ENCODE measurements around the gene METTL21C. TPM values are rescaled to one million over a fixed set of nuclear protein-coding genes. Genes with fewer than 3 reads are reported as not detected.

METTL21C gene
- polyA plus RNA-seq, 3 donors, result not detected

- Histone ChIP-seq H3K4me1 (ENCODE audit: control insufficient read depth in 1 of 2, insufficient read depth in 2 of 2, low read length in 2 of 2) (no peaks in the 10 kb centered on the region), H3K36me3 (replicated peaks in 1 of 2; ENCODE audit: control insufficient read depth in 1 of 2, insufficient read depth in 2 of 2, low read length in 2 of 2) (no peaks in the 10 kb centered on the region), H3K9me3 (replicated peaks in 1 of 2; ENCODE audit: control insufficient read depth in 1 of 2, insufficient read depth in 1 of 2, low read length in 2 of 2) (no peaks in the 10 kb centered on the region), H2AFZ (ENCODE audit: insufficient read depth, low read depth, low read length, poor library complexity, severe bottlenecking) (no peak overlapping the region), H3K9ac (ENCODE audit: insufficient read depth, low read length, poor library complexity, severe bottlenecking) (no peak overlapping the region), H3K4me2 (replicated peaks; ENCODE audit: extremely low read depth, low read length, poor library complexity, severe bottlenecking) (no peak overlapping the region), H4K20me1 (ENCODE audit: insufficient read depth, low read length) (no peaks in the 10 kb centered on the region), H3K27ac (ENCODE audit: low read depth in 1 of 2, low read length in 2 of 2) (no peak overlapping the region), H3K27me3 (ENCODE audit: control insufficient read depth in 2 of 2, insufficient read depth in 2 of 2, low read length in 2 of 2) (no peaks in the 10 kb centered on the region), H3K79me2 (ENCODE audit: insufficient read depth, low read length) (no peaks in the 10 kb centered on the region), H3K4me3 (replicated peaks in 1 of 3; ENCODE audit: low read depth in 2 of 3, low read length in 3 of 3) (no peak overlapping the region)
- Mint-ChIP-seq H3K4me1 (no peaks in the 10 kb centered on the region), H3K27me3 (ENCODE audit: low read depth in 3 of 3) (peaks cover 1 to 9% (median 7%) of the 10 kb centered on the region in 3 donors), H3K36me3 (no peaks in the 10 kb centered on the region), H3K4me3 (no peak overlapping the region), H3K27ac (no peak overlapping the region), H3K9me3 (peaks cover 0 to 5% (median 0%) of the 10 kb centered on the region in 7 donors)
- TF ChIP-seq, protein P1, sequence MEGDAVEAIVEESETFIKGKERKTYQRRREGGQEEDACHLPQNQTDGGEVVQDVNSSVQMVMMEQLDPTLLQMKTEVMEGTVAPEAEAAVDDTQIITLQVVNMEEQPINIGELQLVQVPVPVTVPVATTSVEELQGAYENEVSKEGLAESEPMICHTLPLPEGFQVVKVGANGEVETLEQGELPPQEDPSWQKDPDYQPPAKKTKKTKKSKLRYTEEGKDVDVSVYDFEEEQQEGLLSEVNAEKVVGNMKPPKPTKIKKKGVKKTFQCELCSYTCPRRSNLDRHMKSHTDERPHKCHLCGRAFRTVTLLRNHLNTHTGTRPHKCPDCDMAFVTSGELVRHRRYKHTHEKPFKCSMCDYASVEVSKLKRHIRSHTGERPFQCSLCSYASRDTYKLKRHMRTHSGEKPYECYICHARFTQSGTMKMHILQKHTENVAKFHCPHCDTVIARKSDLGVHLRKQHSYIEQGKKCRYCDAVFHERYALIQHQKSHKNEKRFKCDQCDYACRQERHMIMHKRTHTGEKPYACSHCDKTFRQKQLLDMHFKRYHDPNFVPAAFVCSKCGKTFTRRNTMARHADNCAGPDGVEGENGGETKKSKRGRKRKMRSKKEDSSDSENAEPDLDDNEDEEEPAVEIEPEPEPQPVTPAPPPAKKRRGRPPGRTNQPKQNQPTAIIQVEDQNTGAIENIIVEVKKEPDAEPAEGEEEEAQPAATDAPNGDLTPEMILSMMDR (IDR thresholded peaks at IDR 0.05), result no peak
- no peak for DNase-seq
- intact Hi-C loops (cut with micrococcal nuclease), result no loop called here
Observed at GRCh38 chr13:102709536-102709935, 14.7 kb upstream of the METTL21C start.

DNA sequence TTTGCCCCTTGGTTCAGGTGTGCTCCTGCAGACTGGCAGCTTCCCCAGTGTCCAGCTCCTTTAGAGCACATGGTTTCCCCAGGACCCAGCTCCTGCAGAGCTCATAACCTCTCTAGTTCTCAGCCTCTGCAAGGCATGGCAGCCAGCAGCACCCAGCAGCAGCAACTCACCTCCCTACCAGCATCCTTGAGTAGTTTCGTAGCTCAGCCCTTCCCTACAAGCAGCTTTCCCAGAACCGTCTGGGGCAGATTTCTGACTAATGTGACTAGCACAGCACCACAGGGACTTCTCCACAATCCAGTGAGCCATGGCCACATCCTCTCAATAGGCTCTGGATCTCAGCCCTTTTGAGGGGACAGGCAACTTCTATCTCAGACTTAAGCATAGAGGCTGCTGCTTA lies 14.1 kb upstream of the METTL21C start:
- Mint-ChIP-seq H3K36me3 (no peaks in the 10 kb centered on the region), H3K4me1 (no peaks in the 10 kb centered on the region), H3K27me3 (ENCODE audit: low read depth in 3 of 3) (peaks cover 0 to 10% (median 4%) of the 10 kb centered on the region in 3 donors), H3K9me3 (peaks cover 0 to 3% (median 0%) of the 10 kb centered on the region in 7 donors), H3K27ac (no peak overlapping the region), H3K4me3 (no peak overlapping the region)
- no peaks in the 10 kb centered on the region for H3K4me1 ChIP-seq (ENCODE audit: control insufficient read depth in 1 of 2, insufficient read depth in 2 of 2, low read length in 2 of 2)
- H2AFZ ChIP-seq (ENCODE audit: insufficient read depth, low read depth, low read length, poor library complexity, severe bottlenecking), result no peak overlapping the region
- WGBS (ENCODE audit: insufficient coverage), result 100% methylated on average over 2 of the region's 2 CpGs
- H3K4me3 ChIP-seq (replicated peaks in 1 of 3; ENCODE audit: low read depth in 2 of 3, low read length in 3 of 3), result no peak overlapping the region
- intact Hi-C loops (cut with micrococcal nuclease), result no loop called here
- H3K4me2 ChIP-seq (replicated peaks; ENCODE audit: extremely low read depth, low read length, poor library complexity, severe bottlenecking), result no peak overlapping the region
- no peak for DNase-seq
- no peak overlapping the region for H3K9ac ChIP-seq (ENCODE audit: insufficient read depth, low read length, poor library complexity, severe bottlenecking)
- no peaks in the 10 kb centered on the region for H4K20me1 ChIP-seq (ENCODE audit: insufficient read depth, low read length)
- H3K27ac ChIP-seq (ENCODE audit: low read depth in 1 of 2, low read length in 2 of 2), result no peak overlapping the region
- no peaks in the 10 kb centered on the region for H3K79me2 ChIP-seq (ENCODE audit: insufficient read depth, low read length)
- H3K27me3 ChIP-seq (ENCODE audit: control insufficient read depth in 2 of 2, insufficient read depth in 2 of 2, low read length in 2 of 2), result no peaks in the 10 kb centered on the region
- TF ChIP-seq, protein P1 (IDR thresholded peaks at IDR 0.05), result no peak
- no peaks in the 10 kb centered on the region for H3K9me3 ChIP-seq (replicated peaks in 1 of 2; ENCODE audit: control insufficient read depth in 1 of 2, insufficient read depth in 1 of 2, low read length in 2 of 2)
- H3K36me3 ChIP-seq (replicated peaks in 1 of 2; ENCODE audit: control insufficient read depth in 1 of 2, insufficient read depth in 2 of 2, low read length in 2 of 2), result no peaks in the 10 kb centered on the region

All from CD14-positive monocyte (primary cell).